ENCODE measurements around the gene FRY. TPM values are rescaled to one million over a fixed set of nuclear protein-coding genes. Genes with fewer than 3 reads are reported as not detected.

The FRY gene
- total and polyA plus RNA-seq, 10 of the 15 experiments (the other 5 are each of a cell fraction or from before 2014, with no cell fraction given), result 0.18 to 1.4 (median 0.30) TPM

- TF ChIP-seq ATF2 (IDR thresholded peaks at IDR 0.05; ENCODE audit: low read length) (peak; percentile 89; the same call in 1 of the 2 replicates), YY1 (IDR thresholded peaks at IDR 0.05; ENCODE audit: low read depth, low read length) (peak; percentile 12; the same call in 1 of the 2 replicates), CHD1 (IDR thresholded peaks at IDR 0.05; ENCODE audit: low read depth, low read length) (peak; percentile 66; the same call in 1 of the 2 replicates), PAX8 (IDR thresholded peaks at IDR 0.05) (no peak), EGR1 (IDR thresholded peaks at IDR 0.05; ENCODE audit: borderline replicate concordance in 1 of 2, low read depth in 2 of 2, low read length in 2 of 2) (peak; percentile 16 to 94; a peak in 1 of 3 replicates), CBX3 (IDR thresholded peaks at IDR 0.05; ENCODE audit: borderline replicate concordance, low read depth) (no peak), TCF3 (IDR thresholded peaks at IDR 0.05; ENCODE audit: borderline replicate concordance, insufficient read depth, low read depth, low read length) (peak; percentile 71; the same call in 1 of the 2 replicates), STAT1 (conservative IDR thresholded peaks at IDR 0.05) (no peak; the same call in 1 of the 2 replicates), ZSCAN29 (IDR thresholded peaks at IDR 0.05) (no peak), BHLHE40 (IDR thresholded peaks at IDR 0.05; ENCODE audit: borderline replicate concordance in 1 of 2, low read depth in 2 of 2, low read length in 1 of 2) (peak; percentile 75 to 94; a peak in 3 of 4 replicates), ZNF217 (IDR thresholded peaks at IDR 0.05) (no peak), MLLT1 (IDR thresholded peaks at IDR 0.05) (peak; percentile 34; the same call in 1 of the 2 replicates), CUX1 (IDR thresholded peaks at IDR 0.05; ENCODE audit: insufficient replicate concordance, low read depth, low read length) (no peak), TBL1XR1 (IDR thresholded peaks at IDR 0.05; ENCODE audit: low read depth, low read length) (no peak), IKZF2 (IDR thresholded peaks at IDR 0.05) (no peak; a peak in 1 of 4 replicates), GATAD2B (conservative IDR thresholded peaks at IDR 0.05; ENCODE audit: low read depth) (peak; percentile 93), SPI1 (IDR thresholded peaks at IDR 0.05; ENCODE audit: borderline replicate concordance, insufficient read depth, low read depth, low read length) (peak; percentile 33; the same call in 1 of the 2 replicates), SKIL (IDR thresholded peaks at IDR 0.05; ENCODE audit: low read depth, poor library complexity, severe bottlenecking) (no peak)
Observed at GRCh38 chr13:32315238-32316027, 283.9 kb downstream of the FRY start, which contains the start of the genes BRCA2 and ZAR1L (continued).
